GM19193 (cell line): ENCODE measurements around the gene LIN28B.

Source experiments
- POLR2A ChIP-seq: IDR thresholded peaks from 4 replicates; pipeline ENCODE4 v1.6.1; 2011; ENCODE audit not compliant: insufficient read depth, insufficient read length; ENCODE audit errors: extremely low read depth

Gene LIN28B

DNA sequence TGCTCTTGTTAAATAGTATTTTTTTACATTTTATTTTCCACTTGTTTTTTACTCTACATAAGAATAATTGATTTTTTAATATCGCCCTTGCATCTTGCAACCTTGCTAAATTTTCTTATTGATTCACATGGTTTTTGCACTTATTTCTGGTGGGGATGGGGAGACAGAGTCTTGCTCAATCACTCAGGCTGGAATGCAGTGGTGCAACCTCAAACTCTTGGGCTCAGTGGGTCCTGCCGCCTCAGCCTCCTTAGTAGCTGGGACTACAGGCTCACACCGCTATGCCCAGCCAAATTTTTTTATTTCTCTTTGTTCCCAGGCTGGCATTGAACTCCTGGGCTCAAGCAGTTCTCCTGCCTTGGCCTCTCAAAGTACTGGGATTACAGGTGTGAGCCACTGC lies 30.3 kb downstream of the LIN28B start:
- TF ChIP-seq POLR2A: no peak

DNA sequence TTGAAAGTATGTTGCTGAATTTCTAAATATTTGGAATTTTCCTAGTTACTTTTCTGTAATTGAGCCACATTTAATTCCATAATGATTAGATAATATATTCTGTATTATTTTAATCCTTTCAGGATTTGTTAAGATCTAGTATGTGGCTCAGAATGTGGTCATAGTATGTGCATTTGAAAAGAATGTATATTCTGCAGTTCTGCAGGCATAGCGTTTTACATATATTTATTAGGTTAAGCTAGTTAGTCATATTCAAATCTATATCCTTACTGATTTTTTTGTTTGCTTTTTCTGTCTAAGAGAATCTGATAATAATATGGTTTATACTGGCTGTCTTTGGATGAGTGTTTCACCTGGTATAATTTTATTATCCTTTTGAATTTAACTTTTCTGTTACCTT lies 33.2 kb downstream of the LIN28B start:
- TF ChIP-seq POLR2A: no peak

DNA sequence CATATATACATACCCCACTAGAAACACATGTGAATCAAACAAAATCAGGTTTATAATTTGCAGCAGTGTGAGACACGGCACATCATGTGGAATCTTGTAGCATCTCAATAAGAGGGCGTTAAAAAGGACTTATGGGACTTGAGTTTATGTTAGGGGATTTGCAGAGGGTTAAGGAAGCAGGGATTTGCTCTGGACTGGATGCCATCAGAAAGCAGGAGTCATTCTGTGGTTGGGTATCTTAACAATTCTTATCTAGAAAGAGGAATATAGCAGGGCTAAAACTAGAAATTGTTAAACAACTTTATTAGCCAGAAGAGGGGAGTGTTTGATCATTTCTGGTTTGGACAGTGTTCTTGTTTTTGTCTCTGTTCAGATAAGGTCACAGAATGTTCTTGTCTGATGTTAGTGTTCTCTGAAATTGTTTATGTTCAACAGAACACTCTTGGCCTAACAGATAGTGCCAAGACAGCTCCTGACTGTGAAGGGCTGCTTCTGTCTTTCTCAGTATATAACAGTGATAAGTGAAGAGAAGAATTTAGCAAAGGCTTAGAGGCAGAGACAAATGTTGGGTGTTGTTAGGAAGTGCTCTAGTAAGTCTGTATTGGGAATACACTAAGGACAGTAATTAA lies 39.2 kb downstream of the LIN28B start:
- TF ChIP-seq POLR2A: no peak

DNA sequence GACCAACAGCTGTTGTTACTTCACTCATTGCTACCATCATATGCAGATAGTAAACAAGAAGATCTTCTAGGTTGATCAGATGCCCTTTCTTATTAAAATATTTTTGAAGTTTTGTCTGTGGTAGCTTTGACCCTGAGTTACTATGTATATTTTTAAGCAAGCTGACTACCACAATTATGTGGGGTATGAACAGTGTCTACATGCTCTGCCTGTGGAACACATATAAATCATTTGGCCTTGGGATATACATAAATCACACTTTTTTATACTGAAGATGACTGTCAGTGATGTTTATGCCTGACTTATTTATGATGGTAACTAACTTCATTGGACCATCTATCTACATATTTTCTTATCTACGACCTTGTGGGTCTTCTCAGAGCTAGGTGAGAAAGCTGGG lies 44.2 kb downstream of the LIN28B start:
- no peak for TF ChIP-seq POLR2A

DNA sequence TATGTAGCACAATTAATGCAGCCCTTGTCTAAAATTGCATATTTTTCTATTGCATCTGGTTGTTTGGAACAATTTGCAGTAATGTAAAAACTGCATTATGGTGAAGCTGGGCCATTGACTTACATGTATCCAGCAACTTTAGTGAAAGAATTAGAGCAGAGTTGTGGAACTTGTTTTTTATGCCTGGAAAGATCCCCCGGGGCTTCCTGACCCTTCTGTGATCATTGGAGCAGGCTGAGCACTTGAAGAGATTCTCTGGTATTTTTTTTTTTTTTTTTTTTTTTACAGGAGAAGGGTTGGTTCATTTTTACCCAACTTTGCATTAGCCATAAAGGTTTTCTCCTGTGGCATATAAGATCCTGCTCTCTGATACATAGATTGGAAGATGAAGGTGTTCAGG lies 45.0 kb downstream of the LIN28B start:
- no peak for TF ChIP-seq POLR2A

DNA sequence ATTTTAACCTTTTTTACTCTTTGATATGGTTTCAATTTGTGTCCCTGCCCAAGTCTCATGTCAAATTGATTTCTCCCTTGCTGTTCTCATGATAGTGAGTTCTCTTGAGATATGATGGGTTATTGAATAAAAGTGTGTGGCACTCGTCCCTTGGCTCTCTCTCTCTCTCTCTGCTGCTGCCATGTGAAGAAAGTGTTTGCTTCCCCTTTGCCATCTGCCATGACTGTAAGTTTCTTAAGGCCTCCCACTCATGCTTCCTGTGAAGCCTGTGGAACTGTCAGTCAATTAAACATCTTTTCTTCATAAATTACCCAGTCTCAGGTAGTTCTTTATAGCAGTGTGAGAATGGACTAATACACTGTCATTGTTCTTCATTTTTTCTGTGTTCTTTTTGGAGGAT lies 48.5 kb downstream of the LIN28B start:
- TF ChIP-seq POLR2A: no peak

DNA sequence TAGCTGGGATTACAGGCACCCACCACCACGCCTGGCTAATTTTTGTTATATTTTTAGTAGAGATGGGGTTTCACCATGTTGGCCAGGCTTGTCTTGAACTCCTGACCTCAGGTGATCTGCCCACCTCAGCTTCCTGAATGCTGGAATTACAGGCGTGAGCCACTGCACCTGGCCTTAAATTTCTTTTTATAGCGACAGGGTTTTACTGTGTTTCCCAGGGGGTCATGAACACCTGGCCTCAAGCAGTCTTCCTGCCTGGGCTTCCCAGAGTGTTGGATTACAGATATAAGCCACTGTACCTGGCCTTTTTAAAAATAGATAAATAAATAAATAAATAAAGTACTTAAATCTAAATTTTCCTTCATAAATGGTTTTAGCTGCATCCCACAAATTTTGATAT lies 57.5 kb downstream of the LIN28B start:
- TF ChIP-seq POLR2A: no peak

DNA sequence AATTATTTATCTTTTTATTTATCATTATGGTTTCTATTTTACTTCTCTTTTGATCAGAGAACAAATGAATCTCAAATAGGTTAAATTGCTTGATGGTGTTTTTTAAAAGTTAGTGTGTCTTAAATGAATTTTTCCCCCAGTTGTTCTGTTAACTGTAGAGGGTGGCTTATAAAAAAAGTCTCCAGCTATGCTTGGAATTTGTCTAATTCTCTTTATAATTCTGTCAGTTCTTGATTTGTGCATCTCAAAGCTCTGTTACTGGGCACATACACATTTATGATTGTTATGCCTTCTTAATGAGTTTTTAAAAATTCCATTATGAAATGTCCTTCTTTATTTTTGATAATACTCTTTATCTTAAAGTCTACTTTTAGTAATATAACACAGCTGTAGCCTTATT lies 58.0 kb downstream of the LIN28B start:
- TF ChIP-seq POLR2A: no peak

DNA sequence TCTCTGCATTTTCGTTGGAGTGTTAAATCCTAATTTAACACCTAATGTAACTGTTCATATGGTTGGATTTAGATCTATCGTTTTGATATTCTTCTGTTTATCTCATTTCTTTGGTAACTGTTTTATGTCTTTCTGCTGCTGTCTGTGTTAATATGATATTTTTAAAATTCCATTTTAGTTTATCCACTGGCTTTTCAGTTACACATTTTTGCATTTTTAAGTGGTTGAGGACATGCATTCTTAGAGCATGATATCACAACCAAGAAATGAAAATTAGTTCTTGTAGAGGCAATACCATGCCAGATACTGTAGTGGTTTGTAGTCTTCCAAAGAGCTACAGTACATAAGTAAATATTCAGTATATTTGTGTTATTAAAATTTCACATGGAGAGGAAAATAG lies 58.6 kb downstream of the LIN28B start:
- no peak for TF ChIP-seq POLR2A

DNA sequence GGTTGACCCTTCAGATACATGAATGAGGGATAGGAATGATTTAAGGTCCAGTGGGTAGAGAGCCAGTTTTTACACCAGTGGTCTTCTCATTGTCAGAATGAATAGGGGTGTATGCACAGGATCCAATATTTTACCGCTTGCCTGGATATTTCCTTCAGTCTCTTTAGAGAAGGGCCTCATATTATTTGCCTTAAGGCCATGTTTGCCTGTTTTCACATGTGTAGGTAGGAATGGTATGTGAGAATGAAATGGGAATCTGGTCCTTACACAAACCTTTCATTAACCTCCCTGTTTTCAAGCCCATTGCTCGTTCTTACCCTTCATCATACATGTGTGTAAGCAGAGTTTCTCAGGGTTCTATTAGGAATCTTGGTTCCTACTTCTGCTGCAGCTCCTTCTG lies 62.4 kb downstream of the LIN28B start:
- no peak for TF ChIP-seq POLR2A

DNA sequence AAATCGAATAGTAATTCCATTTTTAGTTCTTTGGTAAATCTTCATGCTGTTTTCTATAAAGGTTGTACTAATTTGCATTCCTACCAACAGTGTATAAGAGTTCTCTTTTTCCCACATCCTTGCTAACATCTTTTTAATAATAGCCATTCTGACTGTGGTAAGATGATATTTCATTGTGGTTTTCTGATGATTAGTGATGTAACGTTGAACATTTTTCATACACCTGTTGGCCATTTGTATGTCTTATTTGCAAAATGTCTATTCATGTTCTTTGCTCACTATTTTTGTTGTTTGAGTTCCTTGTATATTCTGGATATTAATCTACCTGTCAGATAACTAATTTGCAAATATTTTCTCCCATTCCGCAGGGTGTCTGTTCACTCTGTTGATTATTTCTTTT lies 64.5 kb downstream of the LIN28B start:
- no peak for TF ChIP-seq POLR2A

DNA sequence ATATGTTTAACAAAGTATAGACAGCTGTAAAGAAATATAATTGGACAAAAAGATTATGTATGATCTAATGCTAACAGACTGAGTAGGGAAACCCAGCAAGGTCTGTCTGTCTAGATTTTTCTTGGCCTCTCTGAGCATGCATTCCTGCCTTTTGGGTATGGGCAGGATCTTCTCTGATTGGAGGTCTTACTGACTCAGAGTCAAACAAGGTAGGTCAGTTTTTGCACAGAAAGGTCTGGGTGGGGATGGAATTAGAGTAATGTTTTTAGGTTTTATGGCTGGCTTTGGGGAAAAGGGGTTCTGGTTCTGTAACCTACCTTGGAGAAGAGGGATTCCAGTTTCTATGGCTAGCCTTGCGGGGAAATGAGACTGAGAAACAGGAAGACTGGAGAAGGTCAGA lies 65.5 kb downstream of the LIN28B start:
- no peak for TF ChIP-seq POLR2A

DNA sequence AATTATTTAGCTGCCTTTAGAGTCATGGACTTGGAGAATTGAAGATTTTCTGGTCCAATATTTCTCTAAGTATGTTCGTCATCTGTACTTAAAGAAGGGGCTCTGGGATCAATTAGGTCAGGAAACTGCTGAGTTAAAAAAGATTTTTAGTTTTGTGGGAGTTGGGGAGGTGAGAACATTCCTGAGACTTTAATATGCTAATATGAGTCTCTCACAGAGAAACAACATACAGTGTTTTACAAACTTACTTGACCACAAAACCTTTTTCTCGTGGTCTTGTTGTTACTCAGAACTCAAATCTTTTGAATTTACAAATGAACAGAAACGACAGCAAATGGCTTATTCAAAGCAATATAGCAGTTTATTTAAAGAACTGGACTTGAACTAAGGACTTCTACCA lies 67.9 kb downstream of the LIN28B start:
- no peak for TF ChIP-seq POLR2A

DNA sequence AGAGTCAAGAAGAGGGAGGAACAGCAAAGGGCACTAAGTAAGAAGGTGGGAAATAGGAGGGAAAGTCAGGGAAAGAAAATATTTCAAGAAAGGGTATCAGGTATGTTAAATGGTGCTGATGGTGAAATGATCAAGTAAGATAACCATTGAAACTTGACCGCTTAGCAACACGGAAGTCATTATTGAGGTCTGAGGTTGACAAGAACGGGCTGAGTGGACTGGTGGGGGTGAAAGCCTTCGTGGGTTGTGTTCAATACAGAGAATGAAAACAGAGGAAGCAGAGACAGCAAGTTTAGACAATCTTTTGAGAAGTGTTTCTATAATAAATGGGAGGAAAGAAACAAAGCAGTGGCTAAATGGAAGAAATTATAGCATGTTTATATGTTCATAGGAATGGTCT lies 72.0 kb downstream of the LIN28B start:
- no peak for TF ChIP-seq POLR2A

DNA sequence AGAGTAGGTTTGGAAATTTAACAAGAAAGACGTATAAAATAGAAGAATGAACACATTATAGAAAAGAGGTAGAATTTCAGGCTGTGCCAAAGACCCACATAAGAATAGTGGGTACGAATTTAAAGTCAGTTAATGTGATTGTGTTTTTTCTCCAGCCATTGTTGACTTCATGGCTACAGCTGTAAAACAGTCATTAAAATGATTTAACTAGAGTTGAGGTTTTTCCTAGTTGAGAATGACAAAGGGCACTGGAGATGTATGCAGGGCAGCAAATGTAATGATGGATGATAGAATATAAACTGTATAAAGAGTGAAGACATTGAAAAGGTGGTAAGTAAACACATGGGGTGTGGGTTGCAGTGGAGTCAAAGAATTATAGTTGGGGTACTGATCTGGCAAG lies 72.7 kb downstream of the LIN28B start:
- no peak for TF ChIP-seq POLR2A

DNA sequence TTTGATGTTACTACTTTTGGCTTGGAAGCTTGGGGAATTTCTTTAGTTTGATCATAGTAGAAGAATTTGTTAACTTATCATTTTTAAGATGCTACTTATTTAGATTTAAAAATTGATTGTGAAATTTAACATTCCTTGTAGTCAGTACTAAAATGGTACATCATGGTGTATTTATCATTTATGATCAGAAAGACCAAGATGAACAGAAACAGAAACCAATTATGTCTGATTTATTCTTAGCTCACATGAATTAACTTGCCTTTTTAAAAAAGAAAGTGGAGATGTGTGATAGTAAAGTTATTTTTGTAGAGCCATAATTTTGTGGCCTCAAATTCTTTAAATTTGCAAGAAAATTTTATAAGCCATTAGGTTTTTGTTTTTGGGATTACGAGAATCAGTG lies 77.6 kb downstream of the LIN28B start:
- TF ChIP-seq POLR2A: no peak

DNA sequence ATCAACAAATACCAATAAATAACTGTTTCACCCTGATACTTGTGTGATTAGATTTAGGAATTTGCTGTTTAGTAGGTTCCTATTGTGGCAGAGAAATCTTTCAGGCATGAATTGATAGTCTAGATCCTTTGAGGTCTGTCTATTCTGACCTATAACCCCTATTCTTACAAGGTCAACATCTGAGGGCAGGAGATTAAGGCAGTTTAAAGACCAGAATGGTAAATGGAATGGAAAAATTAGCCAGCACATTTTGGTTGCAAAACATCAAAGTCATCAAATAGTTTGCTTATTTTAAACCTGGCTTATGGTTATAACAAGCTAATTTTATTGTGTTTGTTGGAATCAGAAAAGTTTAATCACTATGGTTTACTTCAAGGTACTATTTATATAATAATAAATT lies 78.4 kb downstream of the LIN28B start:
- TF ChIP-seq POLR2A: no peak
